Ishikawa (cell line): ENCODE results near the gene BRD9.

Experiments used
- CEBPB ChIP-seq: IDR thresholded peaks from 2 replicates; pipeline ENCODE4 v1.6.1; 2012
- CREB1 ChIP-seq: IDR thresholded peaks from 2 replicates; pipeline ENCODE4 v1.6.1; 2012; ENCODE audit warnings: low read depth
- EGR1 ChIP-seq: IDR thresholded peaks from 2 replicates; pipeline ENCODE4 v1.6.1; 2012
- EP300 ChIP-seq: IDR thresholded peaks from 2 replicates; pipeline ENCODE4 v1.6.1; 2012; ENCODE audit warnings: borderline replicate concordance
- FOXM1 ChIP-seq: IDR thresholded peaks from 2 replicates; pipeline ENCODE4 v1.6.1; 2012; ENCODE audit warnings: low read depth, borderline replicate concordance
- MAX ChIP-seq: IDR thresholded peaks from 2 replicates; pipeline ENCODE4 v1.6.1; 2012
- NFIC ChIP-seq: IDR thresholded peaks from 2 replicates; pipeline ENCODE4 v1.6.1; 2012
- RAD21 ChIP-seq: IDR thresholded peaks from 2 replicates; pipeline ENCODE4 v1.6.1; 2012; ENCODE audit warnings: low read depth
- REST ChIP-seq: IDR thresholded peaks from 2 replicates; pipeline ENCODE4 v1.6.1; 2012; ENCODE audit warnings: low read depth, mild to moderate bottlenecking
- TAF1 ChIP-seq: IDR thresholded peaks from 2 replicates; pipeline ENCODE4 v1.6.1; 2012; ENCODE audit warnings: low read depth, mild to moderate bottlenecking
- TCF12 ChIP-seq: IDR thresholded peaks from 2 replicates; pipeline ENCODE4 v1.6.1; 2012; ENCODE audit warnings: low read depth
- TEAD4 ChIP-seq: IDR thresholded peaks from 2 replicates; pipeline ENCODE4 v1.6.1; 2012
- USF1 ChIP-seq: IDR thresholded peaks from 2 replicates; pipeline ENCODE4 v1.6.1; 2012
- YY1 ChIP-seq: IDR thresholded peaks from 2 replicates; pipeline ENCODE4 v1.6.1; 2012; ENCODE audit warnings: low read depth

- TF ChIP-seq FOXM1: no peak
- TF ChIP-seq REST: no peak
- TF ChIP-seq MAX: no peak
- no peak for TF ChIP-seq USF1
- TF ChIP-seq EP300: no peak
- no peak for TF ChIP-seq TAF1
- TF ChIP-seq YY1: no peak
- TF ChIP-seq RAD21: no peak
- no peak for TF ChIP-seq EGR1
- no peak for TF ChIP-seq NFIC
- no peak for TF ChIP-seq TCF12
- no peak for TF ChIP-seq CEBPB
- no peak for TF ChIP-seq CREB1
- TF ChIP-seq TEAD4: no peak
Measured at GRCh38 chr5:883475-884181, 9.0 kb downstream of the BRD9 start.
